ENCODE measurements around the gene OSCP1.

DNA sequence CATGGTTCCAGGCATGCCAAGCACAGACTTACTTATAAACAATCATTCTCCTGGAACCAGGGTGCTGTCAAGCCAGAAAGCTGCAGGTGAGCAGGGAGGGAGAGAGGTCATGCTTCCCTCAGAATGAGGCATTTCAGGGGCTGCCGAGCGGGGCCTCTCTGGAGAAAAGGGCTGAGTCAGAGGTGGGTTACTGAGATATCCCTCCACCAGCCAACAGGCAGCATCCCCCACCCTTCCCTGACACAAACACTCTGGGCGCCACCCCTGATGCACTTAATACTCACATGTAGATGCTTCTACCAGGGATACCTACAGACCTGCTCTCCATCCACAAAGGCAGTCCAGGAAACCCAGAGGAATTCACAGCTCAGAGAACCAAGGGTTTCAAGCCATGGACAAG is 77.6 kb downstream of the OSCP1 start:
- TF ChIP-seq, protein P1, sequence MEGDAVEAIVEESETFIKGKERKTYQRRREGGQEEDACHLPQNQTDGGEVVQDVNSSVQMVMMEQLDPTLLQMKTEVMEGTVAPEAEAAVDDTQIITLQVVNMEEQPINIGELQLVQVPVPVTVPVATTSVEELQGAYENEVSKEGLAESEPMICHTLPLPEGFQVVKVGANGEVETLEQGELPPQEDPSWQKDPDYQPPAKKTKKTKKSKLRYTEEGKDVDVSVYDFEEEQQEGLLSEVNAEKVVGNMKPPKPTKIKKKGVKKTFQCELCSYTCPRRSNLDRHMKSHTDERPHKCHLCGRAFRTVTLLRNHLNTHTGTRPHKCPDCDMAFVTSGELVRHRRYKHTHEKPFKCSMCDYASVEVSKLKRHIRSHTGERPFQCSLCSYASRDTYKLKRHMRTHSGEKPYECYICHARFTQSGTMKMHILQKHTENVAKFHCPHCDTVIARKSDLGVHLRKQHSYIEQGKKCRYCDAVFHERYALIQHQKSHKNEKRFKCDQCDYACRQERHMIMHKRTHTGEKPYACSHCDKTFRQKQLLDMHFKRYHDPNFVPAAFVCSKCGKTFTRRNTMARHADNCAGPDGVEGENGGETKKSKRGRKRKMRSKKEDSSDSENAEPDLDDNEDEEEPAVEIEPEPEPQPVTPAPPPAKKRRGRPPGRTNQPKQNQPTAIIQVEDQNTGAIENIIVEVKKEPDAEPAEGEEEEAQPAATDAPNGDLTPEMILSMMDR (IDR thresholded peaks at IDR 0.05) = no peak
- TF ChIP-seq EZH2 (IDR thresholded peaks at IDR 0.05; ENCODE audit: borderline replicate concordance, insufficient read depth, low read depth, low read length, poor library complexity, severe bottlenecking) = no peak
